ENCODE measurements around the gene CAMTA2. TPM values are rescaled to one million over a fixed set of nuclear protein-coding genes. Genes with fewer than 3 reads are reported as not detected.

Gene CAMTA2
- total RNA-seq, 1 experiment from 2014 or later = 51.1 TPM

GRCh38 chr17:4966844-4967538 is 20.5 kb downstream of the CAMTA2 start:
- peaks cover 25% of the 10 kb centered on the region for H3K4me1 ChIP-seq (replicated peaks; ENCODE audit: insufficient read depth)
- intact Hi-C loops (cut with micrococcal nuclease; ENCODE audit: unreplicated experiment) = loop anchor here (1.0 kb wide), 5 partner anchors 18 to 58 kb away; partner anchors contain the start of genes CAMTA2, RNF167 and SLC25A11
- H3K4me3 ChIP-seq = peak overlapping the region; percentile 72
- TSS peak; percentile 39 for BruUV-seq (replicated peaks)
- no peaks in the 10 kb centered on the region for H3K9me2 ChIP-seq (ENCODE audit: insufficient read depth)
- TF ChIP-seq CTCF (conservative IDR thresholded peaks at IDR 0.05) = no peak
- TF ChIP-seq EZH2 (IDR thresholded peaks at IDR 0.05; ENCODE audit: low read depth) = no peak
- ChIA-PET CTCF (interaction anchor here (0.6 to 2.5 kb wide), 4 partner anchors 14 to 58 kb away, joined by 3 to 16 read pairs (median 7); partner anchors contain the start of genes CAMTA2, RNF167 and SLC25A11), POLR2A (ENCODE audit: unreplicated experiment) (interaction anchor here (0.5 to 2.2 kb wide), 15 partner anchors 11 to 1881 kb away, joined by 3 to 42 read pairs (median 4); partner anchors contain the start of genes CYB5D2, PFN1, RNF167 and SLC25A11)
- H3K36me3 ChIP-seq (ENCODE audit: low read depth) = no peaks in the 10 kb centered on the region; the same call in 1 of the 2 replicates
- H3F3A ChIP-seq (ENCODE audit: insufficient read depth, low read depth) = peaks cover 59% of the 10 kb centered on the region
- H3K79me2 ChIP-seq (ENCODE audit: low read depth) = peaks cover 50% of the 10 kb centered on the region
- H3K27me3 ChIP-seq (ENCODE audit: insufficient read depth, low read depth) = no peaks in the 10 kb centered on the region
- H3K9me3 ChIP-seq (ENCODE audit: insufficient read depth, low read depth) = no peaks in the 10 kb centered on the region
- DNase-seq = peak; percentile 99
- peak overlapping the region; percentile 95 for H3K27ac ChIP-seq
- peak overlapping the region; percentile 96 for H3K4me2 ChIP-seq
- H2AFZ ChIP-seq = peak overlapping the region; percentile 71
- no peaks in the 10 kb centered on the region for H4K20me1 ChIP-seq (ENCODE audit: insufficient read depth)

- H3F3A ChIP-seq (ENCODE audit: insufficient read depth, low read depth) = peaks cover 53% of the 10 kb centered on the region
- BruUV-seq (replicated peaks) = no TSS peak
- H3K4me3 ChIP-seq = no peak overlapping the region
- no peaks in the 10 kb centered on the region for H3K9me2 ChIP-seq (ENCODE audit: insufficient read depth)
- no peaks in the 10 kb centered on the region for H3K27me3 ChIP-seq (ENCODE audit: insufficient read depth, low read depth)
- ChIA-PET POLR2A (ENCODE audit: unreplicated experiment) (interaction anchor here (0.6 to 0.7 kb wide), 2 partner anchors 17 to 52 kb away, joined by 3 read pairs; partner anchors contain the start of gene PFN1), CTCF (interaction anchor here (1.1 to 2.5 kb wide), 2 partner anchors 13 to 56 kb away, joined by 4 to 16 read pairs; no protein-coding TSS in a partner anchor)
- H3K9me3 ChIP-seq (ENCODE audit: insufficient read depth, low read depth) = no peaks in the 10 kb centered on the region
- peaks cover 41% of the 10 kb centered on the region for H3K79me2 ChIP-seq (ENCODE audit: low read depth)
- H4K20me1 ChIP-seq (ENCODE audit: insufficient read depth) = no peaks in the 10 kb centered on the region
- intact Hi-C loops (cut with micrococcal nuclease; ENCODE audit: unreplicated experiment) = no loop called here
- H3K4me2 ChIP-seq = no peak overlapping the region
- no peaks in the 10 kb centered on the region; the same call in 1 of the 2 replicates for H3K36me3 ChIP-seq (ENCODE audit: low read depth)
- no peak overlapping the region for H3K27ac ChIP-seq
- no peak for TF ChIP-seq CTCF (conservative IDR thresholded peaks at IDR 0.05)
- no peak for TF ChIP-seq EZH2 (IDR thresholded peaks at IDR 0.05; ENCODE audit: low read depth)
- DNase-seq = peak in 1 of 2 experiments; percentile 24
- H3K4me1 ChIP-seq (replicated peaks; ENCODE audit: insufficient read depth) = peaks cover 25% of the 10 kb centered on the region
- no peak overlapping the region for H2AFZ ChIP-seq
Observed at GRCh38 chr17:4965311-4965986, 22.0 kb downstream of the CAMTA2 start.

- Histone ChIP-seq H3K9me3 (ENCODE audit: insufficient read depth, low read depth) (no peaks in the 10 kb centered on the region), H3K27me3 (ENCODE audit: insufficient read depth, low read depth) (no peaks in the 10 kb centered on the region), H3K9me2 (ENCODE audit: insufficient read depth) (no peaks in the 10 kb centered on the region), H3K4me1 (replicated peaks; ENCODE audit: insufficient read depth) (no peaks in the 10 kb centered on the region), H2AFZ (no peak overlapping the region), H3K27ac (no peak overlapping the region), H3K36me3 (ENCODE audit: low read depth) (no peaks in the 10 kb centered on the region), H3F3A (ENCODE audit: insufficient read depth, low read depth) (peaks cover 20% of the 10 kb centered on the region; the same call in 1 of the 2 replicates), H3K79me2 (ENCODE audit: low read depth) (peaks cover 6% of the 10 kb centered on the region), H4K20me1 (ENCODE audit: insufficient read depth) (no peaks in the 10 kb centered on the region), H3K4me3 (no peak overlapping the region), H3K4me2 (no peak overlapping the region)
- intact Hi-C loops (cut with micrococcal nuclease; ENCODE audit: unreplicated experiment) = no loop called here
- DNase-seq = no peak
- CTCF ChIA-PET = no interaction called here
- TF ChIP-seq CTCF (conservative IDR thresholded peaks at IDR 0.05) (no peak), EZH2 (IDR thresholded peaks at IDR 0.05; ENCODE audit: low read depth) (no peak)
- no TSS peak for BruUV-seq (replicated peaks)
- POLR2A ChIA-PET (ENCODE audit: unreplicated experiment) = no interaction called here
Observed at GRCh38 chr17:4960279-4960922, 27.1 kb downstream of the CAMTA2 start.
